Muscle of leg (tissue), 11 donors: Measurements from ENCODE around the gene ACACB. TPM values are rescaled to one million over a fixed set of nuclear protein-coding genes. Genes with fewer than 3 reads are reported as not detected.

ENCODE experiments used
- DNase-seq: peaks from one replicate; pipeline ENCODE4 v3.0.0; 2013
- H3K27ac ChIP-seq: one replicate; pipeline ENCODE4 v1.5.1; 2013; ENCODE audit warnings: mild to moderate bottlenecking, low read length, control low read depth
- H3K27me3 ChIP-seq: one replicate; pipeline ENCODE4 v1.6.1; 2013; ENCODE audit warnings: low read length; ENCODE audit not compliant: control insufficient read depth, insufficient read depth
- H3K36me3 ChIP-seq: one replicate; pipeline ENCODE4 v1.6.1; 2013; ENCODE audit warnings: low read length; ENCODE audit not compliant: control insufficient read depth, insufficient read depth
- H3K4me1 ChIP-seq: one replicate; pipeline ENCODE4 v1.6.1; 2013; ENCODE audit warnings: low read length; ENCODE audit not compliant: control insufficient read depth, insufficient read depth
- H3K4me3 ChIP-seq: one replicate; pipeline ENCODE4 v1.5.1; 2013; ENCODE audit warnings: low read length, control low read depth
- H3K9me3 ChIP-seq: replicated peaks from 2 replicates; pipeline ENCODE4 v1.6.1; 2013; ENCODE audit warnings: low read depth, low read length; ENCODE audit not compliant: control insufficient read depth
- WGBS: methylation state at CpG from one replicate; pipeline ENCODE4 v1.1.5; 2013; ENCODE audit warnings: missing lambda C conversion rate; ENCODE audit not compliant: insufficient coverage; 5-methylcytosine and 5-hydroxymethylcytosine counted together
- polyA plus RNA-seq, 8 donors: library from polyadenylated mRNA; unstranded; fragments of 120-200 nt; gene quantifications; one replicate each; pipeline versions ENCODE4 v1.2.1 to v1.2.3, GENCODE V29; 2013; ENCODE audit warnings: inconsistent platforms in 1 of 8, low replicate concordance in 1 of 8; ENCODE audit not compliant: insufficient read length in 8 of 8, insufficient read depth in 1 of 8
- total RNA-seq: library from RNA; stranded (reverse); fragments of 120-200 nt; gene quantifications from one replicate; pipeline ENCODE4 v1.2.4, GENCODE V29; 2013

The ACACB gene
- total and polyA plus RNA-seq, 9 donors, result 6.4 to 10.4 (median 7.9) TPM

GRCh38 chr12:109092497-109093021 lies 23.8 kb upstream of the ACACB start:
- H3K27ac ChIP-seq, result peak overlapping the region; percentile 83
- peak; percentile 65 for DNase-seq
- no peaks in the 10 kb centered on the region for H3K27me3 ChIP-seq
- H3K9me3 ChIP-seq, result no peaks in the 10 kb centered on the region
- H3K4me3 ChIP-seq, result peak overlapping the region; percentile 58
- peaks cover 36% of the 10 kb centered on the region for H3K36me3 ChIP-seq
- WGBS, result 24% methylated on average over 6 of the region's 6 CpGs
- H3K4me1 ChIP-seq, result peaks cover 23% of the 10 kb centered on the region

DNA sequence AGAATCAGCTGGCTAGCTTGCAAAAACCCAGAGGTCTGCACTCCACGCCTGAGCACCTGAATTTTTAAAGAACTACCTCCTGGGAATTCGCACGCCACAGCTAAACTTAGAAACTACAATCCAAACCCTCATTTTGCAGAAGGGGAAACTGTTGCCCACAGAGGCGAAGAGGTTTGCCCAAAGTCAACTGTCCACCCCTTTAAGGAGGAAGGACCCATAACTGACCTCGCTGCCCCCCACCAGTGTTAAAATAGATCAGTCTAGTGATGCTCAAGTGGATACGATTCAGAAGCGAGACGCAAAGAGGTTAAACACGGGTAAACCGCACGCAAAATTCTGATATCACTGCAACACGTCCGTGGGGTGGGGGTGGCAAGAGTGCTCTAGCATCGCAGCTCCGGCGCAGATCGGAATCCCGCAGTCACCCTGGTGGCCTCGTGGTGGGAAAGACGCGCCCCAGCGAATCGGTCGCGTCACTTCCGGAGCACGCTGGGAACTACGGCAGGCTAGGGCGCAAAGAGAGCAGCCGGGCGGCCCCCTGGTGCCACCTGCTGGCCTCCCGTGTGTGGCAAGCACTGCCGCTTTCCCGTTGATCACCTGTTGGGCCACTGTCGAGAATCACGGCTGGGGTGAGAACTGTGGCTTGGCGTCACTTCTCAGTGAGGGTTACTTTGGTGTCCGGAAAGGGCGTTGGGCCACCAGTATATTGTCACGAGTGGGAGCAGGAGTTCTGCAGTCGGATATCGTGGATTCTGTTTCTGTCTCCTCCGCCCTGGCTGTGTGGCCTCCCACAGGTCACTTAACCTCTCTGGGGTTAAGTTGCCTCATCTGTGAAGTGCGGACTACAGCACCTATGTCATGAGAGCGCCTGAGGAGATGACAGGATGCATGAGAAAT lies 23.1 kb upstream of the ACACB start, which contains the start of gene ALKBH2:
ALKBH2 (minus strand) TSS at position 451 of the 897 bp plus-strand sequence. CDS start 686 bp downstream, outside the sequence.
- Histone ChIP-seq H3K36me3 (peaks cover 33% of the 10 kb centered on the region), H3K27me3 (no peaks in the 10 kb centered on the region), H3K4me3 (peak within 1 kb of the TSS; percentile 58), H3K4me1 (peaks cover 24% of the 10 kb centered on the region), H3K9me3 (no peaks in the 10 kb centered on the region), H3K27ac (peak within 1 kb of the TSS; percentile 83)
- 4% methylated on average over 38 of the region's 45 CpGs for WGBS
- peak; percentile 97 for DNase-seq

- Histone ChIP-seq H3K27ac (no peak overlapping the region), H3K9me3 (no peaks in the 10 kb centered on the region), H3K36me3 (peaks cover 25% of the 10 kb centered on the region), H3K4me1 (peaks cover 22% of the 10 kb centered on the region), H3K4me3 (peak overlapping the region; percentile 56), H3K27me3 (no peaks in the 10 kb centered on the region)
- no peak for DNase-seq
- 18% methylated on average over 11 of the region's 11 CpGs for WGBS
These were observed 19.3 kb upstream of the ACACB start for GRCh38 chr12:109097140-109097434.

DNA sequence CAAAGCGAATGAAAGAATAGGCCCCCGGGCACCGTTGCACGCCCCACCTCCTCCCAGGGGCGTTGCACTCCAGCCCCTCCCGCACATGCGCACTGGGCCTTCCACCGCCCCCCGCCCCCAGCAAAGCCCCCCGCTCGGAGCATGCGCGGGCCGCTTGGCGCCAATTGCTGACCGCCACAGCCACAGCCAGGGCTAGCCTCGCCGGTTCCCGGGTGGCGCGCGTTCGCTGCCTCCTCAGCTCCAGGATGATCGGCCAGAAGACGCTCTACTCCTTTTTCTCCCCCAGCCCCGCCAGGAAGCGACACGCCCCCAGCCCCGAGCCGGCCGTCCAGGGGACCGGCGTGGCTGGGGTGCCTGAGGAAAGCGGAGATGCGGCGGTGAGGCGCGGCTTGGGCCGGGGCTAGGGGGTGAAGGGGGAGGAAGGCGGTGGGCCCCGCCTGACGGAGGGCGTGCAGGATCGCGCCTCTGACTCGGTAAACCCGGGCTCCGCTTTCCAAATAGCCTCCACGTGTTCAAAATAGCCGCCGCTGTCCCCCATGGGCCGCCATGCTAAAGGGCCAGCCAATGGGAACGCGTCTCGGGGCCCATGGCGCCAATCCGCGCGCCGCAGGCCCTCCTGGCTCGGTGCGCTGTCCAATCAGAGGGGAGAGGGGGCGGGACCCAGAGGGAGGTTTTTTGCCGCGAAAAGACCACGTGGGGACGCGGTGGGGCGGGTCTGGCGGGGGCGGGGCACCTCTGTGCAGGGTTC lies 18.8 kb upstream of the ACACB start, which contains the start of gene UNG:
UNG (plus strand) TSS at position 163 of the 748 bp plus-strand sequence; CDS start at position 246, 83 bp downstream.
- H3K9me3 ChIP-seq, result no peaks in the 10 kb centered on the region
- DNase-seq, result peak; percentile 98
- peaks cover 17% of the 10 kb centered on the region for H3K4me1 ChIP-seq
- peaks cover 28% of the 10 kb centered on the region for H3K36me3 ChIP-seq
- H3K27me3 ChIP-seq, result no peaks in the 10 kb centered on the region
- under 1% methylated on average over 60 of the region's 71 CpGs for WGBS
- peak within 1 kb of the TSS; percentile 89 for H3K27ac ChIP-seq
- peak within 1 kb of the TSS; percentile 90 for H3K4me3 ChIP-seq

DNA sequence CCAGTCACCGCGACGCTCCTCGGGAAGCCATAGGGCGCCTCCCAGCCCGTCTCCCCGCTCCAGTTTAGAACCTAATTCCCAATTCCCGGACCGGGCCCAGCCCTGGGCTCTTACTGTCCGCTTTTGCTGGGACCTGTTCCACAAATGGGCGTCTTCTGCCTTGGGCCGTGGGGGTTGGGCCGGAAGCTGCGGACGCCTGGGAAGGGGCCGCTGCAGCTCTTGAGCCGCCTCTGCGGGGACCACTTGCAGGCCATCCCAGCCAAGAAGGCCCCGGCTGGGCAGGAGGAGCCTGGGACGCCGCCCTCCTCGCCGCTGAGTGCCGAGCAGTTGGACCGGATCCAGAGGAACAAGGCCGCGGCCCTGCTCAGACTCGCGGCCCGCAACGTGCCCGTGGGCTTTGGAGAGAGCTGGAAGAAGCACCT lies 18.2 kb upstream of the ACACB start:
- under 1% methylated on average over 32 of the region's 32 CpGs for WGBS
- no peaks in the 10 kb centered on the region for H3K27me3 ChIP-seq
- H3K27ac ChIP-seq, result peak overlapping the region; percentile 89
- no peaks in the 10 kb centered on the region for H3K9me3 ChIP-seq
- peak overlapping the region; percentile 90 for H3K4me3 ChIP-seq
- peaks cover 34% of the 10 kb centered on the region for H3K36me3 ChIP-seq
- no peak for DNase-seq
- peaks cover 12% of the 10 kb centered on the region for H3K4me1 ChIP-seq

DNA sequence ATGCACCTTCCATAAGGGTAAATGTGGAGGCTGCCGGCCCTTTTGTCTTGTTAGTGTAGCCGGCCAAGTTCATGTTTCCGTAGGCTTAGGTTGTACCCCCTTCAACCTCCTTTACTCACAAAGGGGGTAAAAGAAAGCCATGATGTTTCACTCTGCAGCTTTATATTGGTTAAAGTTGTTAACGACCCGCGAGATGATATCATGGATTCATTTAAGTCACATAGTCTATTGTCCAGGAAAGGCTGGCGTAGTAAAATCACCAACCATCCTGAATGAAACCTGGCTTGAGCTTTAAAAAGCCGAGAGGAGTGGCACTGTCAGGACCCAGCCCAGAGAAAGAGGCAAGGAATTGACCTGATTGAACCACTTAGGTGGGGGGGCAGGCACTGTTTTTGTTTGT lies 17.7 kb upstream of the ACACB start:
- H3K36me3 ChIP-seq, result peaks cover 39% of the 10 kb centered on the region
- WGBS, result 6% methylated on average over 2 of the region's 8 CpGs
- DNase-seq, result peak; percentile 36
- H3K9me3 ChIP-seq, result no peaks in the 10 kb centered on the region
- peak overlapping the region; percentile 90 for H3K4me3 ChIP-seq
- peaks cover 9% of the 10 kb centered on the region for H3K4me1 ChIP-seq
- H3K27me3 ChIP-seq, result no peaks in the 10 kb centered on the region
- H3K27ac ChIP-seq, result peak overlapping the region; percentile 89

GRCh38 chr12:109099431-109100020 lies 16.9 kb upstream of the ACACB start:
- no peaks in the 10 kb centered on the region for H3K9me3 ChIP-seq
- H3K27ac ChIP-seq, result no peak overlapping the region
- H3K36me3 ChIP-seq, result peaks cover 47% of the 10 kb centered on the region
- DNase-seq, result no peak
- no peaks in the 10 kb centered on the region for H3K27me3 ChIP-seq
- 60% methylated on average over 4 of the region's 12 CpGs for WGBS
- H3K4me1 ChIP-seq, result peaks cover 8% of the 10 kb centered on the region
- H3K4me3 ChIP-seq, result no peak overlapping the region

DNA sequence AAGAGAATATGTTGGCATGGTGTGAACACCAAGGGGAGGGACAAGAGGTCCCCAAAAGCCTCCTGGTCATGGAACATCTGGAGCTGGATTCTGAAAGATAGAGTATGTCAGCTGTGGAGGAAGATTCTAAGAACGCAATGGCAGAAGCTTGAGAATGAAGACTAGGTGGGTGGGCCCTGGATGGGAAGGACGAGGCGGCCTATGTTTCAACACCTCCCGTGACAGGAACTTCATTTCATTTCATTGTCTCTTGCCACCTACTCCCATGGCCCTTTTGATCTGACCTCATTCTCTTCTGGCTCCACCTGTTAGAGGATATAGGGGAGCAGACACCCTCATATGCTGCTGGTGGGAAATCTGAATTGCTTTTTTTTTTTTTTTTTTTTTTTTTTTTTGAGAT lies 15.6 kb upstream of the ACACB start:
- no peaks in the 10 kb centered on the region for H3K27me3 ChIP-seq
- no peak overlapping the region for H3K4me3 ChIP-seq
- H3K9me3 ChIP-seq, result no peaks in the 10 kb centered on the region
- WGBS, result no CpG with 5 or more reads among the region's 4 CpGs
- DNase-seq, result no peak
- H3K36me3 ChIP-seq, result peaks cover 59% of the 10 kb centered on the region
- no peak overlapping the region for H3K27ac ChIP-seq
- H3K4me1 ChIP-seq, result peaks cover 8% of the 10 kb centered on the region

DNA sequence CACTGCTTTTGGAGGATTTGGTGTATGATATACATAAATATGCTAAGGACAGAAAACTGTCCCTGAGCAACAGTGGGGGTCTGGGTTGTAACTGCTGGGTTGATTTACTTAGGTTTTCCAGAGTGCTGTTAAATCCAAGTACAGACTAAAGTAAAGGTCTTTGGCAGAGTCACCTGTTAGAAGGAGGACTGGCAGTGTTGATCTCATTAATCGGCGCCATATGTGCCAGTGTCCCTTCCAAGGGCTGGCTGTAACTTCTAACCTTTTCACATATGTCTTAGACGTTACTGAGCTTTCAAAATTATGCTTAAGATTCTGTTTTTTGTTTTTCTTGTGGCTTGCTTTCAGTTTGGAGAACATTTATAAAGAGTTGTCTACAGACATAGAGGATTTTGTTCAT lies 13.9 kb upstream of the ACACB start:
- H3K4me1 ChIP-seq, result peaks cover 4% of the 10 kb centered on the region
- no peak for DNase-seq
- H3K36me3 ChIP-seq, result peaks cover 69% of the 10 kb centered on the region
- H3K27ac ChIP-seq, result no peak overlapping the region
- H3K4me3 ChIP-seq, result no peak overlapping the region
- H3K27me3 ChIP-seq, result no peaks in the 10 kb centered on the region
- no peaks in the 10 kb centered on the region for H3K9me3 ChIP-seq
- no CpG with 5 or more reads among the region's 3 CpGs for WGBS
